GM23338 (cell line): ENCODE data around the gene ROPN1L.

Source experiments
- CTCF ChIP-seq, 2 experiments: fragments of 200-600 bp in 1 of 2; sonication (generic) in 1 of 2; conservative IDR thresholded peaks; 2 replicates each; pipeline versions ENCODE4 v1.5.1 to v1.6.1; 2016 to 2017; ENCODE audit warnings: antibody characterized with exemption in 2 of 2, low read depth in 2 of 2, mild to moderate bottlenecking in 2 of 2, moderate library complexity in 1 of 2
- EZH2phosphoT487 ChIP-seq: fragments of 200-600 bp; sonication (generic); IDR thresholded peaks from one replicate; pipeline ENCODE4 v1.8.1; 2018; ENCODE audit warnings: antibody characterized with exemption; ENCODE audit not compliant: unreplicated experiment
- REST ChIP-seq: IDR thresholded peaks from one replicate; pipeline ENCODE4 v1.6.1; 2018; ENCODE audit warnings: antibody characterized with exemption; ENCODE audit not compliant: unreplicated experiment

GRCh38 chr5:10409504-10409903, 32.2 kb upstream of the ROPN1L start:
- TF ChIP-seq CTCF (conservative IDR thresholded peaks at IDR 0.05; ENCODE audit: low read depth in 2 of 2) (no peak), REST (no peak), EZH2phosphoT487 (no peak)
